Caco-2 (cell line): ENCODE results near the gene HSPBP1. TPM values are rescaled to one million over a fixed set of nuclear protein-coding genes. Genes with fewer than 3 reads are reported as not detected.

ENCODE experiments used
- BruUV-seq: library from RNA; stranded (reverse); fragments of 400-500 nt; replicated peaks from 2 replicates; lab custom pipeline; 2021; lab: Mats Ljungman, UMichigan
- CTCF ChIA-PET: fragments of 300-600 bp; sonication (Branson Sonifier 250); formaldehyde crosslinking; loops from one replicate; lab custom pipeline; 2022; ENCODE audit warnings: antibody characterized with exemption; lab: Charles Lee
- POLR2A ChIA-PET: fragments of 300-600 bp; sonication (Branson Sonifier 250); formaldehyde crosslinking; loops from one replicate; lab custom pipeline; 2022; ENCODE audit warnings: antibody characterized with exemption; lab: Charles Lee
- DNase-seq, 2 experiments: peaks; one replicate each; pipeline versions ENCODE4 v3.0.0 to v3.0.0-alpha.2; 2020 to 2022
- H3K27me3 ChIP-seq: replicated peaks from 2 replicates; pipeline ENCODE4 v1.6.0; 2011; ENCODE audit warnings: low read length; ENCODE audit not compliant: control insufficient read depth, insufficient read depth
- H3K36me3 ChIP-seq: 2 replicates; pipeline ENCODE4 v1.5.1; 2011; ENCODE audit warnings: low read length; ENCODE audit not compliant: control insufficient read depth, insufficient read depth
- H3K4me1 ChIP-seq: fragments of 250-450 bp; sonication (Bioruptor Pico); 2 replicates; pipeline ENCODE4 v1.5.1; 2020; ENCODE audit warnings: mild to moderate bottlenecking
- H3K4me3 ChIP-seq: 2 replicates; pipeline ENCODE4 v1.5.1; 2011; ENCODE audit warnings: low read depth, mild to moderate bottlenecking, control low read depth, low read length
- H3K9me3 ChIP-seq: fragments of 250-450 bp; sonication (Bioruptor Pico); 2 replicates; pipeline ENCODE4 v1.5.1; 2020; ENCODE audit warnings: mild to moderate bottlenecking, moderate library complexity
- H3K27ac Mint-ChIP-seq: one replicate; pipeline ENCODE4 v1.8.0; 2022; ENCODE audit warnings: mixed read lengths; ENCODE audit not compliant: unreplicated experiment
- H3K27me3 Mint-ChIP-seq: one replicate; pipeline ENCODE4 v1.8.0; 2022; ENCODE audit warnings: mixed read lengths; ENCODE audit not compliant: insufficient read depth, unreplicated experiment
- H3K36me3 Mint-ChIP-seq: one replicate; pipeline ENCODE4 v1.8.0; 2022; ENCODE audit warnings: mild to moderate bottlenecking, mixed read lengths; ENCODE audit not compliant: insufficient read depth, unreplicated experiment
- H3K4me1 Mint-ChIP-seq: one replicate; pipeline ENCODE4 v1.8.0; 2022; ENCODE audit warnings: low read depth, mixed read lengths; ENCODE audit not compliant: unreplicated experiment
- H3K4me3 Mint-ChIP-seq: one replicate; pipeline ENCODE4 v1.8.0; 2022; ENCODE audit warnings: mild to moderate bottlenecking, moderate library complexity, mixed read lengths; ENCODE audit not compliant: unreplicated experiment
- H3K9me3 Mint-ChIP-seq: one replicate; pipeline ENCODE4 v1.8.0; 2022; ENCODE audit warnings: mixed read lengths; ENCODE audit not compliant: unreplicated experiment
- CTCF ChIP-seq, 2 experiments: fragments of 200-600 bp in 1 of 2; IDR thresholded peaks; 1 replicate in 1 of 2; 2 replicates in 1 of 2; pipeline versions ENCODE4 v1.5.1 to v1.8.0; 2011 to 2022; ENCODE audit warnings: antibody characterized with exemption in 1 of 2, control low read depth in 1 of 2, inconsistent platforms in 1 of 2, low read depth in 1 of 2, low read length in 1 of 2, mild to moderate bottlenecking in 1 of 2, moderate library complexity in 1 of 2; ENCODE audit not compliant: insufficient read depth in 1 of 2, severe bottlenecking in 1 of 2, unreplicated experiment in 1 of 2
- intact Hi-C: fragments of 100-400 bp; cut with micrococcal nuclease; formaldehyde crosslinking; loops from one replicate; pipeline ENCODE4 v1.10.0; 2022; ENCODE audit not compliant: unreplicated experiment
- total RNA-seq: library from RNA; stranded (reverse); gene quantifications from 2 replicates; pipeline ENCODE4 v1.2.3, GENCODE V29; 2022

HSPBP1 gene
- total RNA-seq, 1 experiment from 2014 or later: 69.6 TPM

- peak overlapping the region; percentile 33 for H3K27ac Mint-ChIP-seq
- DNase-seq: no peak
- peaks cover 12% of the 10 kb centered on the region for H3K9me3 Mint-ChIP-seq
- no peak overlapping the region for H3K4me3 Mint-ChIP-seq
- H3K4me1 Mint-ChIP-seq: peaks cover 5% of the 10 kb centered on the region
- peaks cover 9% of the 10 kb centered on the region; the same call in 1 of the 2 replicates for H3K4me1 ChIP-seq
- H3K9me3 ChIP-seq: peaks cover 5% of the 10 kb centered on the region; the same call in 1 of the 2 replicates
- TF ChIP-seq CTCF (IDR thresholded peaks at IDR 0.05; ENCODE audit: insufficient read depth in 1 of 2, low read depth in 1 of 2, low read length in 1 of 2, severe bottlenecking in 1 of 2, unreplicated experiment in 1 of 2): no peak
- no peaks in the 10 kb centered on the region for H3K27me3 ChIP-seq
- H3K36me3 Mint-ChIP-seq: peaks cover 16% of the 10 kb centered on the region
- H3K36me3 ChIP-seq: no peaks in the 10 kb centered on the region
- no TSS peak for BruUV-seq
- ChIA-PET CTCF (no interaction called here), POLR2A (no interaction called here)
- no peak overlapping the region for H3K4me3 ChIP-seq
- intact Hi-C loops: no loop called here
- no peaks in the 10 kb centered on the region for H3K27me3 Mint-ChIP-seq
Measured at GRCh38 chr19:55265723-55266386, 14.1 kb downstream of the HSPBP1 start.

- peaks cover 12% of the 10 kb centered on the region for H3K9me3 Mint-ChIP-seq
- Histone ChIP-seq H3K4me3 (no peak overlapping the region), H3K4me1 (peaks cover 5% of the 10 kb centered on the region; the same call in 1 of the 2 replicates), H3K36me3 (no peaks in the 10 kb centered on the region), H3K9me3 (peaks cover 5% of the 10 kb centered on the region; the same call in 1 of the 2 replicates), H3K27me3 (no peaks in the 10 kb centered on the region)
- intact Hi-C loops: no loop called here
- DNase-seq: no peak
- ChIA-PET POLR2A (no interaction called here), CTCF (no interaction called here)
- H3K27me3 Mint-ChIP-seq: no peaks in the 10 kb centered on the region
- no peak overlapping the region for H3K27ac Mint-ChIP-seq
- H3K4me1 Mint-ChIP-seq: no peaks in the 10 kb centered on the region
- peaks cover 15% of the 10 kb centered on the region for H3K36me3 Mint-ChIP-seq
- TF ChIP-seq CTCF (IDR thresholded peaks at IDR 0.05; ENCODE audit: insufficient read depth in 1 of 2, low read depth in 1 of 2, low read length in 1 of 2, severe bottlenecking in 1 of 2, unreplicated experiment in 1 of 2): no peak
- no peak overlapping the region for H3K4me3 Mint-ChIP-seq
- BruUV-seq: no TSS peak
Measured at GRCh38 chr19:55265173-55265572, 14.7 kb downstream of the HSPBP1 start.

GRCh38 chr19:55264531-55264930 is 15.4 kb downstream of the HSPBP1 start:
- Mint-ChIP-seq H3K27me3 (no peaks in the 10 kb centered on the region), H3K27ac (no peak overlapping the region), H3K36me3 (peaks cover 16% of the 10 kb centered on the region), H3K4me3 (no peak overlapping the region), H3K9me3 (peaks cover 12% of the 10 kb centered on the region), H3K4me1 (no peaks in the 10 kb centered on the region)
- DNase-seq: no peak
- H3K36me3 ChIP-seq: no peaks in the 10 kb centered on the region
- H3K4me1 ChIP-seq: peaks cover 9% of the 10 kb centered on the region; the same call in 1 of the 2 replicates
- no peak overlapping the region for H3K4me3 ChIP-seq
- TF ChIP-seq CTCF (IDR thresholded peaks at IDR 0.05; ENCODE audit: insufficient read depth in 1 of 2, low read depth in 1 of 2, low read length in 1 of 2, severe bottlenecking in 1 of 2, unreplicated experiment in 1 of 2): no peak
- no peaks in the 10 kb centered on the region for H3K27me3 ChIP-seq
- CTCF ChIA-PET: no interaction called here
- POLR2A ChIA-PET: no interaction called here
- BruUV-seq: no TSS peak
- intact Hi-C loops: no loop called here
- H3K9me3 ChIP-seq: peaks cover 5% of the 10 kb centered on the region; the same call in 1 of the 2 replicates
